ENCODE results near the gene PLEKHM3. TPM values are rescaled to one million over a fixed set of nuclear protein-coding genes. Genes with fewer than 3 reads are reported as not detected.

PLEKHM3 gene
- total and polyA plus RNA-seq, 2 of the 13 experiments (the other 11 are each of a cell fraction or from before 2014, with no cell fraction given), result 4.5 to 4.7 TPM

DNA sequence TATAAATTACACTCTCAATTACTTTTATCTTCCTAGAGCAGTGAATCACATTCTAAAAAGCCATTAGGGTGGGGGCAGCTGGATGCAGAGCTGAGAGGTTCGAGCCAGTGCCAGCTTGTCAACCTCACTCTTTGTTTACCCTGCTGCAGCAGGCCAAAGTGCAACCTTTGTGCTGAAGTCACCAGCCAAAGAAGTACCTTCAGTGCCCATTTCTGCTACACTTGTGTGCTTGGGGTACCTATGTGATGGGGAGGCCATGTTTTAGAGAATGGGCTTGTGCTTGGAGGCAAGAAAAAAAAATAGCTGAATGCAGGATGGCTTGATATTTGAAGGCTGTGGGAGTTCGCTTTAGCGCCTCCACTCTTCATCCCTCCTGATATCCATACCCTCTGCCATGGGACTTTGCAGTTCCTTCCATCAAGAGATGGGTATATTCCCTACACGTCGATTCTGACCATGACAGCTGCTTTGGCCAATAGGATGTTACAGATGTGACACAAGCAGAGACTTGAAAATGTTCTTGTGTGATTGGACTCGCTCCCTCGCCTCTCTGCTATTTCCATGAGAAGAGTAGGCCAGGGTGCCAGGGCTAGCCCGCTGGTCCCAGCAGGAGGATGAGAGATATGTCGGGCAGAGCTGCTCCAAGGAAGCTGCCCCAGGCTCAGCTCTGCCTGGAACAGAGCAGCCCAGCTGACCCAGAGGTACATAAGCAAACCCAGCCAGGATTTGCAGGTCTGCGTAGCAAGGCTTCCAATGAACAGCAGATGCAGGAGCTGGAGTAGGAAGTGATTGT, 242.9 kb downstream of the PLEKHM3 start (continued):
- TF ChIP-seq KDM5B (CRISPR knock-in tag; IDR thresholded peaks at IDR 0.05; ENCODE audit: borderline replicate concordance), result peak; percentile 17; the same call in 1 of the 2 replicates
- no peak for TF ChIP-seq ZNF7 (CRISPR knock-in tag; IDR thresholded peaks at IDR 0.05)
- peak in 1 of 2 experiments; percentile 14; a peak in 2 of 4 replicates for TF ChIP-seq NR2F1 (CRISPR knock-in tag; IDR thresholded peaks at IDR 0.05)
- no peak for TF ChIP-seq UBTF (CRISPR knock-in tag; IDR thresholded peaks at IDR 0.05)
- TF ChIP-seq ZNF207 (IDR thresholded peaks at IDR 0.05; ENCODE audit: borderline replicate concordance), result no peak
- TF ChIP-seq ZFP36 (IDR thresholded peaks at IDR 0.05; ENCODE audit: borderline replicate concordance, low read depth, low read length, partially characterized antibody), result no peak
- no peak for TF ChIP-seq ZNF180 (CRISPR knock-in tag; IDR thresholded peaks at IDR 0.05; ENCODE audit: borderline replicate concordance, low read depth)
- no peak for TF ChIP-seq NCOA5 (CRISPR knock-in tag; IDR thresholded peaks at IDR 0.05)
- TF ChIP-seq KLF11 (CRISPR knock-in tag; IDR thresholded peaks at IDR 0.05), result no peak
- no peak for TF ChIP-seq NFE2L1 (CRISPR knock-in tag; IDR thresholded peaks at IDR 0.05; ENCODE audit: borderline replicate concordance)
- TF ChIP-seq HOXA5 (CRISPR knock-in tag; IDR thresholded peaks at IDR 0.05), result no peak
- no peak for TF ChIP-seq ZFP82 (CRISPR knock-in tag; IDR thresholded peaks at IDR 0.05; ENCODE audit: borderline replicate concordance)
- TF ChIP-seq FOXJ3 (CRISPR knock-in tag; IDR thresholded peaks at IDR 0.05; ENCODE audit: borderline replicate concordance), result peak; percentile 65; the same call in 1 of the 2 replicates
- TF ChIP-seq ZNF775 (CRISPR knock-in tag; IDR thresholded peaks at IDR 0.05; ENCODE audit: borderline replicate concordance), result no peak
- TF ChIP-seq ZNF678 (CRISPR knock-in tag; IDR thresholded peaks at IDR 0.05), result no peak
- no peak for TF ChIP-seq TFAP4 (IDR thresholded peaks at IDR 0.05; ENCODE audit: borderline replicate concordance, low read depth)
- TF ChIP-seq SMAD3 (CRISPR knock-in tag; IDR thresholded peaks at IDR 0.05), result no peak
- TF ChIP-seq ETV5 (CRISPR knock-in tag; IDR thresholded peaks at IDR 0.05; ENCODE audit: borderline replicate concordance), result 0 out of 2 replicates have a peak, but pooled peaks have one; percentile 8
- no peak for TF ChIP-seq MAFG (CRISPR knock-in tag; IDR thresholded peaks at IDR 0.05)
- no peak for TF ChIP-seq ZNF260 (CRISPR knock-in tag; IDR thresholded peaks at IDR 0.05; ENCODE audit: borderline replicate concordance, low read depth)
- peak; percentile 24; the same call in 1 of the 2 replicates for TF ChIP-seq TFE3 (CRISPR knock-in tag; IDR thresholded peaks at IDR 0.05)
- peak; percentile 80 for TF ChIP-seq MIER2 (CRISPR knock-in tag; IDR thresholded peaks at IDR 0.05)
- peak; percentile 72; the same call in 1 of the 2 replicates for TF ChIP-seq MTA1 (CRISPR knock-in tag; IDR thresholded peaks at IDR 0.05; ENCODE audit: borderline replicate concordance)
- TF ChIP-seq TFDP2 (CRISPR knock-in tag; IDR thresholded peaks at IDR 0.05), result no peak

All from HepG2 (cell line).